ENCODE data around the gene SCAANT1. TPM values are rescaled to one million over a fixed set of nuclear protein-coding genes. Genes with fewer than 3 reads are reported as not detected.

The SCAANT1 gene
- total RNA-seq, 1 donor from 2014 or later: not detected

DNA sequence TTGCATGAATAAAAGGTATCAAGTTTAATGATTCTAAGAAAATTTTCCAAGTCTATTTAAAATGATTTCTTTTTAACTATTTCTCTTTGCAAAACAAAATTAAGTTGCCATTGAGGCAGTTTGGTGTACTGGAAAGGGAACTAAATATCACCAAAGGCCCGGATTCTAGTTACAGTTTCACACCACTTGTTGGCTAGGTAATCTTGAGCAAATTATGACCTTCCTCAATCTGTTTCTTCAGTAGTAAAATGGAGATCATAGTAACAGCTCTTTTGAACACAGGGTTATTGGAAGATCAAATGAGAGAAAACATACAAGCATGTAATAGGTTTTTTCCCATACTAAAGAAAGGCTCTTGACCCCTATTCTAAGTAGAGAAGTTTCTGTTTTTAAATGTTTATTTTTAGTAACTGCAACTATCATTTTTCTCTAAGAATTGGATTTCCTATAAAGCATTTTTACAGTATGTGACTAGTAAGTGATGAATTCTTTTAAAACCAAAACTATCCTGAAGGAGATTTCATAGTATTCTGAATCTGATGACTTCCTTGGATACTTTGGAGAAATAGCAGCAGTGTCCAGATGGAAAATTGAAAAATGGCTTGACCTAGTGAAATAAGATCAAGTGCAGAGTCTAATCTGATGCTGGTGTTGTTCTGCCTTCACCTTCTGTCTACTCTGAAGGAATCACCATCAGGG is 15.7 kb downstream of the SCAANT1 start:
- no peak for ATAC-seq

DNA sequence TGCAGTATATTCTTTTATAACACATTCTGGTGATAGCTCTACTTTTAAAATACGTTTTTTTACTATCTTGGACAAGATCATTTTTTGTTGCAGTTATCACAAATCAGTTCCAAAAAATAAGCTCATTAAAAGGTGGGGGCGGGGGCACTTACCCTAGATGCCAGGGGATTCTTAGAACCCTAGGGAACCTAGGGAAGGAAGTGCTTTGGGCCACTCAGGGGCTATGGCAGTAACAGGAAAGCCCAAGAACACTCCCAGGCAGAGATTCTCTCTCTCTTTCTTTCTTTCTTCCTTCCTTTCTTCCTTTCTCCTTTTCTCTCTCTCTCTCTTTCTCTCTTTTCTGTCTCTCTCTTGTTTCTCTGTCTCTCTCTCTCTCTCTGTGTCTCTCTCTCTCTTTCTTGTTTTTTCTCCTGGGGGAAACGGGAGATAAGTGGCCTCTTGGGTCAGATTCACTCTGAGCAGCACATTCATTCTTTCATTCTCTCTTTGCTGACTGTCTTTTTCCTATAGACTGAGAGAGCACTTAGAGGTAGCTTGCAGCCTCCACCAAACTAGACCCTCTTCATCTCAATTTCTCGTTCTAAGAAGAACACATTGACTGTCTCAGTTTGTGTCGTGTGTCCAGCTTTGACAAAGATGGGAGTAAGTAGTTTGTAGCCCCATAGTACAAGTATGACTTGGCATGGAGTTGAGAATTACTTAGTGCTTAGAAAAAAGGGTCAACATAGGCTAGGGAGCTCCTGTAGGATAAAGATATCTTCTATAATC is 16.6 kb downstream of the SCAANT1 start:
- ATAC-seq: no peak

DNA sequence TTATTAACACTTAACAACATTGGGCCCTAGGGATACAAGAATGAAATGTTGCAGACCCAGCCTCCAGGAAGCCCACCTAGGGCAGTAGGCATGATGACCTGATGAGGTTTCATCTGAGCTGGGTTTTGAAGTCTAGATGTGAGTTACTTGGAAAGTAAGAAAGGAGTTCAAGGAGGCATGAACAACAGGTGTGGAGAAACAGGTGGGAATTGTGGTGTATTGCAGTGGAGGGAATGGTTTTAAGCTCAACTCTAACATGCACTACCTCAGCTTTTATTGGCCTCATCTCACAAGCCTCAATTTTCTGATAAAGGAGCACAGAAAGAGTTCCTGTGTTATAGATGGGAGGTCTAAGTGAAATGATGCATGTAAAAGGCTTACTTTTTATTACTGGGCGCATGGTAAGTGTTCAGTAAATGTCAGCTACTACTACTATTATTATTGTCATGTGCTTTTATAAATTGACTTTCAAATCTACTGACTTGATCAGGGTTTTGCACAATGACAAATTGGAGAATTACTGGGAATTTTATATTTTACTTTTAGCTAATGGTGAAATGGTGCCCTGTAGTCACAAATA is 19.3 kb downstream of the SCAANT1 start:
- no peak for ATAC-seq

DNA sequence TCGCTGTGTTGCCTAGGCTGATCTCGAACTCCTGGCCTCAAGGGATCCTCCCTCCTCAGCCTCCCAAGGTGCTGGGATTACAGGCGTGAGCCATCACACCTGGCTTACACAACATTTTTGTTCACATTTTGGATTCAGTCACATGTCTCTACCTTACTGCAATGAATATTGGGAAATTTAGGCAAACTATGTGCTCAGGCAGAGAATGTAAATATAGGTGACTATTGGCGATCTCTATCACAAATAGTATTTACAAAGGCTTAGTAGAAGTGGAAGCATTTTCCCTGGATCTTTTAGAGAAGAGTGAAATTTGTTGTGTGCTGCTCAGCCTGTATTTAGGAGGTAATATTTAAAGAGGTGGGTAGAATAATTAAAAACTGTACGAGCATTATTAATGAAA is 20.7 kb downstream of the SCAANT1 start:
- ATAC-seq: no peak

DNA sequence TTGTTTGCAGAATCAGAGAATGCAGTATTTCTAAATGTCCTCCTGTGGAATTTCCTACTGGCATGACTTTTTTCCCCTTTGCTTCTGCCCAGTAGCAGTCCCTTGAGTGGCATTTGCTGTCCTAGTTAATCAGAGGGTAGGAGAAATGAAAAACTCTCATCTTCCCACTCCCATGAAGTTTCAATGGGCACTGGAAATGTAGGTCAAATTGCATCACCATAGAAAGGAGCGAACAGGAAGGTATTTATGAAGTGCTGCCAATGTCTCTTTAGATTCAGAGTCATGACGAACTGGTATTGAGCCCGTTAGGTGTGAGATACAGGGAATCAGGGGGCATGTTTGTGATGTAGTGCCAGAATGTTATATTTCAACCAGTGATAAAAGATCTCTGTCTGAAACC is 25.3 kb downstream of the SCAANT1 start:
- no peak for ATAC-seq

DNA sequence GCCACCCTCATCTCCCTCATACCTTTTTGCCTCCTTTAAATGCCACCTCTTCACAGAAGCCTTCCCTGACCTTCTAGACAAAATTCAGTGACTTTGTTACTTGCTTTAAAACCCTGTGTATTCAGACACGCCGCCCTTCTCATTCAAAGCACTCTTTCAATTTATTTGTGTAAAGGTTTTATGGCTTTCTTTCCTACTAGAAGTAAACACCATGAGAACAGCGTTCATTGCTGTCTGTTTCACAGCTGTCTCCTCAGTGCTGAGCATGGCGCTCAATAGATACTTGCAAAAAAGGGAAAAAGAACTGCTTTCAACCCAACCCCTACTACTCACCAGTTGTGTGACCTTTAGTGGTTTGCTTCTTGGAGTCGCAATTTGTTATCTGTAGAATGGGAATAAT is 31.5 kb downstream of the SCAANT1 start:
- no peak for ATAC-seq

DNA sequence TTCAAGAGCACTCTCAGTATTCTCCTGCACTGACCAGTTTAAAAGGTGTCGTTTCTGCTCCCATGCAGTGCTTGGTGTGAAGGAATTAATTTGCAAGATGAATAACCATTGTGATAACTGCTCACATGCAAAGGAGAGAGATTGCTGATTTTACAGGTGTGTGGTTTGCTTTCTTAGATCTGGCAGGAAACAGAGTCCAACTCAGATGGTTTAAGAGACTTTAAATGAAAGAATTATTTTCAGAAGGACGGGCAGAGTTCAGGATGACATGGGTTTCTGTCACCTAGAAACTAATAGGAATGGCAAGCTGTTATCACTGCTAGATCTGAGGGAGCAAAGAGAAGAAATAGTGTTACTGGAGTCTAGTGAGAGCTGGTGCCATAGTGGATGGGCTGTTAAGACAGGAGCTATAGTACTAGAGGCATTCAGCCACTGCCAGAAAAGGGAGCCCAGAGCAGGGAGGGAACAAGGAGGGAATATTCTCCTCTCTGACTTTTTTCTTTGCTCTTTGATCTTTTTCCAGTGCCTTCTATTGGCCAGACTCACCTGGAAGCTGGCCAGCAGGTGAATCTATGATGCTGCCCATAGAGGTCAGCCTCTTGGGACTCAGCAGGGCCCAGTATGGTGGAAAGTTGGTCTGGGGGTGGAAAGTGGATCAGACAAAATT is 33.7 kb downstream of the SCAANT1 start:
- no peak for ATAC-seq

DNA sequence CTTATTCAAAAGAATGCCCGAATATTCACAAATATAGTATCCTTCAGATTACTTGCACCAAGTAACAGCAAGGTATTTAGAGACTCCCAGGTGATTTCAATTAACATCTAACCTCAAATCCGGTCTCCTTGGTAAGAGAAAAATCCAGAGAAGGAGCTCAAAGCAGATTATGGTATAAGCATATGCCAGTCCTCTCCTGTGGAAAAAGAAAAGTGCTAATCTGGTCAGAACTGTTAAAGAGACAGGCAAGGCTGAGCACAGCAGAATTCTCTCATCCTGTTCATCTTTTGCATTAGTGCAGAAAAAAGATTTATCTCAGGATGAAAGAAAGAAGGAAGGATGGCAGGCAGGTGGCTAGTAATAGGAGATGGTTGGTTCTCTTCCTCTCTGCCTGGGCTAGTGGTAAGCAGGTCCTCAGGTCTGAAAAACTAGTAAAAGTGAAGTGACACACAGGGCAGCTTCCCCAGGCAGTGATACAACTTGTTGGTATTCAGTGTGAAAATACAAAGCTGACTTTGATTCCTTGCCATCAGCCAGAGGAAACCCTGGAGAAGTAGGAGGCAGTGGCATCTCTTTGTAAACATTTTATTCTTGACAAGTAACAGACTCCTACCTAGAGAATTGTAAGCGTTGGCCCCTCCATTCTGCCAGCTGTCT is 34.3 kb downstream of the SCAANT1 start:
- ATAC-seq: no peak

DNA sequence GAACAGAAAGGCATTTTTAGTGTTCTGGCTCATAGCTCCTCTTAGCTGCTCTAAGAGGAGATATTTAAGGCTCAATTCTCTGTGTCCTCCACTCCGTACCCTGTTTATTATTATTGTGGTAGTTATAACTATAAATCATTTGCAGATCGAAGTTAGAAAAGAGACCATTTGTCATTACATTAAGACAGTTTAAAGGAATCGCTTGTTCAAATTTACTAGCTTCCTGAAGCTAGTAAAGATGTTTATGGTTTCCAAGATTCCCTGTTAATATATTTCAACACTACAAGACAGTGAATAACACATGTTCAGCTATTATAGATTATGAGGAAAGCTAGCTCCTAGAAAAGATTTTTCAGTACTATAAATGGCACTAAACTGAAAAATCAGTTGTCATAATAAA is 35.9 kb downstream of the SCAANT1 start:
- ATAC-seq: no peak

DNA sequence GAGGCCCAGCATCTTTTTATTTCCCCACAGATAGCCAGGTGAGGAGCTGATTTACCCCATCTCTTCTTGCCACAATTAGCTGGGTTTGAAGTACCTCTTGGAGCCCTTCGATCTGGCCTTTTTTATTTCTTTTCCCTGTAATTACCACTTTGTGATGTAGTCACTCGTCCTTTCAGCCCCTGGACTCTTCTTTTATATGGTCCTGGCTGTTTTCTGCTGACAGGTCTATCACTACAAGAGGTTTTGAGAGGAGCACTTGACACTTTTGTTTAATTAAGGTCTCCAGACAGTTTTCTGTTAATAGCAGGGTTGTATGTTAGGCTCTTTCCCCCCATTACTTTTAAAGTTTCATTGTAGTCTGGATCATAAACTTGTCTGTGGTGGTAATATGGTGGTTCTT is 36.7 kb downstream of the SCAANT1 start:
- ATAC-seq: no peak

DNA sequence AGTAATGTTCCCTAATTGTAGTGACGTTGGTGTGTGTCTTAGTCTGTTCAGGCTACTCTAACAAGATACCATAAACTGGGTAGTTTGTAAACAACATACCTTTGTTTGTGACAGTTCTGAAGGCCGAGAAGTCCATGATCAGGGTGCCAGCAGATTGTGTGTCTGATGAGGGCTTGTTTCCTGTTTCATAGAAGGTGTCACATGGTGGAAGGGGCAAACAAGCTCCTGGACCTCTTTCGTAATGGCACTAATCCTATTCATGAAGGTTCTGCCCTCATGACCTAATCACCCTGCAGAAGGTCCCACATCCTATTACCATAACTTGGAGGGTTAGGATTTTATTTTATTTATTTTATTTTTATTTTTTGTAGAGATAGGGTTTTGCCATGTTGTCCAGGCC is 37.4 kb downstream of the SCAANT1 start:
- no peak for ATAC-seq

DNA sequence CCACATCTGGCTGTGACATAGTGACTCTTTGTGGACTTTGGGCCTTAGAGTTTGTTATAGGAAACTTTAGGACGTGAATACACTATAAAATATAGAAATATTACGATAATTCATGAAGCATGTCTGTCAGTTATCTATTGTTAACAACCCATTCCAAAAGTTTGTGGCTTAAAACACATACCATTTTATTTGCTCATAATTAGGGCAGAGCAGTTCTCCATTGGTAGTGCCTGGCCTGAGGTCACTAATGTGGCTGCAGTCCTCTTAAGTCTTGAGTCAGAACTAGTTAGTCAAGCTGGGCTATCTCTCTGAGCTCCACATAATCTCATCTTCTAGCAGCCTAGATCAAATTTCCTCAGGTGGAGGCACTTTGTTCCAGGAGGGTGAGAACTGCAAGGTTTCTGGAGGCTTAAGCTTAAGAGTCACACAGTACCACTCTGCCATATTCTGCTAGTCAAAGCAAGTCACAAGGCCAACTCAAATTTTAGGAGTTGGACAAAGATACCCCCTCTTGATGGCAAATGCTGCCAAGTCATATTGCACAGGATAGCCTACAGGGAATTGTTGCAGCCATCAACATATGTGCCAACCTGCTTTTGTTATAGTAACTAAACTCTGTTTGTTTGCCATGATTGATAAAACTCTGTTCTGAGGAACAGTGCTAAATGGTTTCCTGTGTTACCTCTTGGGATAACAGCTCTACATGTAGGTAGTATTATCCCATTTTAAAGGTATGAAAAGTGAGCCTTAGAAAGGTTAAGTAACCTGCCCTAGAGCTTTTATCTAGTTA is 39.9 kb downstream of the SCAANT1 start:
- ATAC-seq: peak; percentile 87

DNA sequence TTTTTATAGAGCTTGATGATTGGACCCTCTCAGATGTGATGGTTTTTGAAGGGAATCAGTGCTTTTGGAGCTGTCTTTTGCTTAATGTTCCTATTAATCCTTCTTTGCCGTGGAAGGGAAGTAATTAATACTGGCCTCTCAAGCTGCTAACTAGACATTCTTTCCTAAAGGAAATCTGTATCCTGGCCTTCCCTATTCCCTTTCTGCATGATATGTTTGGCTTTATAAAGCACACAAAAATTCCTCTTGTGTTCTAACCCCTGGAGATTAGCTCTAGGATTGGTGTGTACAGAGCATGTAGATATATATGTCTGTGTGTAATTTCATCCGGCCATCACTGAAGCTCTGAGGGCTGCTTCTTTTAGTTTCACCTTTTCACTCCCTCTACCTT is 41.6 kb downstream of the SCAANT1 start:
- no peak for ATAC-seq

DNA sequence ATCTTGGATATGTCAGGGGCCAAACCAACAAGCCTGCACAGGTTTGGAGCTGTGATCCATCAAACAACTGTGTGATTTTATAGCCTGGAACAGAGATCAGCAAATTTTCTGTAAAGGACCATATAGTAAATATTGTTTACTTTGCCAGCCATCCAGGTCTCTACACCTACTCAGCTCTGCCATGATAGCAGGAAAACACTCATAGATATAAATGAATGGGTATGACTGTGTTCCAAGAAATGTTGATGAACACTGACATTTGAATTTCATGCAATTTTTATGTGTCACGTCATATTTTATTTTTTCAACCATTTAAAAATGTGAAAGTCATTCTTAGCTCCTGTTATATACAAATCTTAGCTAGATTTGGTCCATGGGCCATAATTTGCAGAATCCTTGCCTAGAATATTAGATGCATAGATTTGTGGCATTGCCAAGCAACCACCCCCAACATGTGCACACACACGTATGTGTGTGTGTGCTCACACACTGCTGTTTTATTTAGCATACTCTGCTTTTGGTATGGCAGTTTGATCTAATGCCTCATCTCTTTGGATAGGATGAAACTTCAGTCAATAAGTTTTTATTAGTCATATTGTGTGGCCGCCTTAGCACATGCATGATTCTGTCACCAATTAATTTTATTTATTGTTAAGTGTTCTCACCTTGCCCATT is 42.1 kb downstream of the SCAANT1 start:
- no peak for ATAC-seq

DNA sequence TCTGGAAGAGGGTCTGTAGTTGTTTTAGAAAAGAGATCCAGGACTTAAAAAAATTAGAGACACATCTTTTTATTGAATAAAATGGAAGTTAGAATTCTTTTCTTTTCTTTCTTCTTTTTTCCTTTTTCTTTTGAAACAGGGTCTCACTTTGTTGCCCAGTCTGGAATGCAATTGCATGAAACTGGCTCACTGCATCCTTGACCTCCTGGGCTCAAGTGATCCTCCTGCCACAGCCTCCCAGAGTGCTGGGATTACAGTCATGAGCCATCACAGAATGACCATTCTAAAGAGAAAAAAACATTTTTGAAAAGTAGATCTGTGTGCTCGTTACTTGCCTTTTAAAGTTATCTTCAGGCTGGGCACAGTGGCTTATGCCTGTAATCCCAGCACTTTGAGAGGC is 45.0 kb downstream of the SCAANT1 start:
- no peak for ATAC-seq

DNA sequence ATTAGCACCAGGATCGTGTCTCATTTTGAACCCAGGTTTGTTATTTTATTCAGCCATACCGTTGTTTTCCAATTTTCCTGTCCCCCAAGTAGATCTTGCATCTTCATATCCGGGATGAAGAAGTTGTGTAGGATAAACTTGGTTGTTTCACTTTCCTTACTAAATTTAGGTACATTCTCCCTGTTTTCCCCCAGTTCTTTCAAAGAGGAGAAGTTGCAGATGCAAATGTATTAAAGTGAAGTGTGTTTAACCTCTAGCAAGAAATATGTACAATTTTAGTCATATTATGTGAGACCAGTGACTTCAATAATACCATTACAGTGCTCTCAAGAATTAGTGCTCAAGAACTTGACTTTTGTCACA is 47.2 kb downstream of the SCAANT1 start:
- ATAC-seq: no peak

DNA sequence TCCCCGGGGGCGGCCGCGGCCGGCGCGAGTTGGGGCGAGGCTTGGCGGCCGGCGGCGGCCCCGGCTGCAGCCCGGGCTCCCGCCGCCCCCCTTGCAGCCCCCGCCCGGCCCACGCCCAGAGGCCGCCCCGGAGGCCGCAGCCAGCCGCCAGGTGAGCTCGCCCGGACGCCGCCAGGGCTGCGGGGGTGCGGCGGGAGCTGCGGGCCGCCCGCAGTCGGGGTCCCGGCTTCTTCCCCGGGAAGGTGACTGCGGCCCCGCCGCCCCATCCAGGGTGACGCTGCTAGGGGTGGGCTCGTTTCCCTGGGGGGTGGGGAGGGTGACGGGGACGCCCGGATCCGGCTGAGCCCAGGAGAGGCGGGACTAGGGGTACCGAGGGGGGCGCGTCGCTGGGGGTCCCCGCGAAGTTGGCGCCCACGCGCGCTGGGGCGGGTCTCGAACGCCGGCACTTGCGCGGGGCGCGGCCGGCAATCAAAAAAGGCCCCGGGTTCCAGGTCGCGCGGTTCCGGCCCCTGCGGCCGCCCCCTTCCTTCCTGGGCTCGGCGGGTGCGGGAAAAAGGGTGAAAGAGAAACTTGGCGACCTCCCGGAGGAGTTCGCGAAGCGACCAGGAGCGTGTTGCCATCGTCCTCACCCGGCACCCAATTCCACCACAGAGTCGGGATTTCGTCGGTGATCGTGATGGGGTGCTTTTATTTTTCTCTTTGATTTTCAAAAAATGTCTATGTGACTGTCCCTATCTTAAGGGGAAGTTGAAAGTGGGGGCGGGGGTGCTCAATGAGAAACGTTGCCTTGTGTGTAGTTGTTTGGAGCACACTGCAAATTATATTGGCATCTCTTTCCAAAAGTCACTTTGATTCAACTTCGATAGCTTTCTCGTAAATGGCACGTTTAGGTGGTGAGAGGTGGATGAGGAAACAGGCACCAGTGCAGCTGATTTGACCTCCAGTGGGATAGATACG is 47.9 kb downstream of the SCAANT1 start:
- peak; percentile 60 for ATAC-seq

DNA sequence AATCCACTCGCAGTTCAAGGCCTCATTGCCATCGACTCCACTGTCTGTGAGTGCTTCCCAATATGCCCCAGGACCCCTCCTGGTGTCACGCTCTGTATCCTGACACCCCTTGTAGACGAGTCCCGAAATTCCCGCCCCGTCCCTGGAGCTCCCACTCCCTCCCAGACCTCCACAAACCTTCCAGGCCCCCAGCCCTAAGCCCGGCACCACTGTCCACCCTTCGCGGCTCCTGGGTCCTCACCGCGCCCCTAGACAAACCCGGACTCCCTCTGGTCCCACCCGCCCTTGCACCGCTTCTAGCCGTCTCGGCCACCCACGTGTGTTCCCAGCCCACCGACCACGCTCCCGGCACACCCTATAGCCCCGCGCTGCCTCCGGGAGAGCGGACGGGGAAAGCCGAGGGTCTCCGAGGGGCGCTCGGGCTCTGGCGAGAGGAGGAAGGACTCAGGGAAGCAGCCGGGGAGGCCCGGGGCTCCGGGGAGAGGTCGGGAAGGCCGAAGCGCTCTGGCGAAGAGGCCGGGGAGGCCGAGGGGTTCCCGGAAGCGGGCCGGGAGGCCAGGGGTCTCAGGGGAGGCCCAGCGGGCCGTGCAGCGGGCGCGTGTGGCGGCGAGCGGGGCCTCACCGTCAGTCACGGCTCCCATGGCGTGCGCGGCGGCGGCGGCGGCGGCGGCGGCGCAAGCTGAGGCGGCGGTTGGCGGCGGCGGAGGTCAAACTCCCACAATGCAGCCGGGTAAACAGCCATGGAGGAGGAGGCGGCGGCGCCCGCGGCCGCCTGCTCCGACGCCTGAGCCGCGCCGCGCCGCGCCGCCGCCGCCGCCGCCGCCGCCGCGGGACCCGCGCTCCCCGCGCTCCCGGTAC is 48.8 kb downstream of the SCAANT1 start, which contains the start of the genes ATXN7 and THOC7:
Gene ATXN7, plus strand, starts transcription at position 718 of the 858 bp plus-strand sequence. CDS start 48,732 bp downstream, outside the sequence.
Gene THOC7, minus strand, starts transcription at position 656 of the 858 bp plus-strand sequence. Its CDS starts 15 bp downstream, at position 641.
- ATAC-seq: peak; percentile 79

DNA sequence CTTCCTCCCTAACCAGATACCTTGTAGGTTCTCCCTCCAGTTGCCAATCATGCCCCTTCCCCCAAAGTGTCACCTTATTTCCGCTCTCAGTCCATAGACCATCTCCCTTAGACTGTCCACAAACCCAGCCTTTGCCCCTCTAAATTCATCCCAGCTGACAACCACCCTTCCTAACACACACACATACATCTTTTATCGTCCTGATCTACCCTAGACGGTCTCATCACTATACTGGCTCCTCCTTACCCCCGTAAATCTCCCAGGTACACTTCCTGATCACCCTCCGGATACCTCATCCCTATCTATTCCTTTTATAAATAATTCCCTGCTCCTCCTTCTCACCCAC is 49.4 kb downstream of the SCAANT1 start:
- ATAC-seq: peak; percentile 8

All from esophagus mucosa (tissue), 1 donor.